IMR-90 (cell line): ENCODE data around the gene EDNRB. TPM values are rescaled to one million over a fixed set of nuclear protein-coding genes. Genes with fewer than 3 reads are reported as not detected.

Experiments
- ATAC-seq: fragments of 200-7000 bp; cut with Tn5 transposase; 2 replicates; pipeline ENCODE4 v1.9.1; 2020; ENCODE audit warnings: low read depth, mild to moderate bottlenecking, moderate library complexity
- BruUV-seq: library from RNA; stranded (reverse); fragments of 400-500 nt; replicated peaks from 2 replicates; lab custom pipeline; 2021; lab: Mats Ljungman, UMichigan
- CTCF ChIA-PET: fragments of 300-600 bp; formaldehyde crosslinking; extraction: SDS; loops from one replicate; lab custom pipeline; 2021; ENCODE audit warnings: antibody characterized with exemption; lab: Yijun Ruan, JAX
- POLR2A ChIA-PET: fragments of 300-600 bp; sonication (Branson Sonifier 250); formaldehyde crosslinking; loops from one replicate; lab custom pipeline; 2022; ENCODE audit warnings: antibody characterized with exemption; ENCODE audit not compliant: unreplicated experiment; lab: Charles Lee
- DNase-seq: peaks from one replicate; pipeline ENCODE4 v3.0.0; 2013
- H2AFZ ChIP-seq: replicated peaks from 2 replicates; pipeline ENCODE3; 2013; ENCODE audit warnings: low read length, mild to moderate bottlenecking; ENCODE audit not compliant: poor library complexity
- H2AK5ac ChIP-seq: 2 replicates; pipeline ENCODE4 v1.6.1; 2013; ENCODE audit warnings: low read depth, low read length, inconsistent platforms
- H2AK9ac ChIP-seq: replicated peaks from 2 replicates; pipeline ENCODE3; 2013; ENCODE audit warnings: mild to moderate bottlenecking, low read depth, low read length, moderate library complexity; ENCODE audit not compliant: poor library complexity
- H2BK120ac ChIP-seq: 2 replicates; pipeline ENCODE4 v1.6.1; 2013; ENCODE audit warnings: low read depth, low read length, inconsistent platforms
- H2BK15ac ChIP-seq: 3 replicates; pipeline ENCODE4 v1.6.1; 2013; ENCODE audit warnings: low read depth, low read length, inconsistent platforms
- H2BK20ac ChIP-seq: 2 replicates; pipeline ENCODE4 v1.6.1; 2013; ENCODE audit warnings: low read depth, mild to moderate bottlenecking, inconsistent platforms, low read length, moderate library complexity
- H2BK5ac ChIP-seq: 2 replicates; pipeline ENCODE4 v1.6.1; 2013; ENCODE audit warnings: mild to moderate bottlenecking, low read depth, low read length, inconsistent platforms; ENCODE audit not compliant: poor library complexity, severe bottlenecking
- H3K14ac ChIP-seq: replicated peaks from 2 replicates; pipeline ENCODE4 v1.6.1; 2013; ENCODE audit warnings: low read depth, low read length, inconsistent platforms
- H3K18ac ChIP-seq: 2 replicates; pipeline ENCODE4 v1.6.1; 2013; ENCODE audit warnings: low read depth, low read length, control low read depth
- H3K23ac ChIP-seq: 2 replicates; pipeline ENCODE4 v1.6.1; 2013; ENCODE audit warnings: low read depth, low read length, inconsistent platforms
- H3K27ac ChIP-seq: 2 replicates; pipeline ENCODE4 v1.5.1; 2013; ENCODE audit warnings: mild to moderate bottlenecking, control low read depth, low read length; ENCODE audit not compliant: insufficient read depth
- H3K27me3 ChIP-seq: 2 replicates; pipeline ENCODE4 v1.6.1; 2013; ENCODE audit warnings: low read length; ENCODE audit not compliant: control insufficient read depth, insufficient read depth
- H3K36me3 ChIP-seq: 2 replicates; pipeline ENCODE4 v1.6.1; 2013; ENCODE audit warnings: low read length, mixed read lengths; ENCODE audit not compliant: control insufficient read depth, insufficient read depth
- H3K4ac ChIP-seq: 2 replicates; pipeline ENCODE4 v1.6.1; 2013; ENCODE audit warnings: low read depth, low read length, inconsistent platforms
- H3K4me1 ChIP-seq: 2 replicates; pipeline ENCODE4 v1.6.1; 2013; ENCODE audit warnings: low read length, mixed read lengths; ENCODE audit not compliant: control insufficient read depth, insufficient read depth
- H3K4me2 ChIP-seq: 2 replicates; pipeline ENCODE4 v1.6.1; 2013; ENCODE audit warnings: low read depth, mild to moderate bottlenecking, control low read depth, low read length, moderate library complexity
- H3K4me3 ChIP-seq: 2 replicates; pipeline ENCODE4 v1.5.1; 2013; ENCODE audit warnings: low read depth, mild to moderate bottlenecking, control low read depth, low read length, moderate library complexity; ENCODE audit not compliant: insufficient read depth
- H3K56ac ChIP-seq: 2 replicates; pipeline ENCODE4 v1.6.1; 2013; ENCODE audit warnings: low read length, inconsistent platforms; ENCODE audit not compliant: insufficient read depth; ENCODE audit errors: extremely low read depth
- H3K79me1 ChIP-seq, 2 experiments: 2 replicates each; pipeline ENCODE4 v1.6.1; 2013; ENCODE audit warnings: low read length in 2 of 2, inconsistent platforms in 1 of 2, low read depth in 1 of 2
- H3K9ac ChIP-seq: 2 replicates; pipeline ENCODE4 v1.6.1; 2013; ENCODE audit warnings: low read depth, low read length, control low read depth
- H3K9me1 ChIP-seq: 2 replicates; pipeline ENCODE4 v1.6.1; 2013; ENCODE audit warnings: low read length, inconsistent platforms; ENCODE audit not compliant: insufficient read depth
- H3K9me3 ChIP-seq: 2 replicates; pipeline ENCODE4 v1.6.1; 2013; ENCODE audit warnings: low read length; ENCODE audit not compliant: control insufficient read depth, insufficient read depth
- H4K20me1 ChIP-seq: 2 replicates; pipeline ENCODE4 v1.6.1; 2013; ENCODE audit warnings: low read length, inconsistent platforms; ENCODE audit not compliant: insufficient read depth
- H4K5ac ChIP-seq: 2 replicates; pipeline ENCODE4 v1.6.1; 2013; ENCODE audit warnings: mild to moderate bottlenecking, low read depth, low read length, control low read depth
- H4K8ac ChIP-seq, 2 experiments: 2 replicates each; pipeline ENCODE4 v1.6.1; 2013; ENCODE audit warnings: low read depth in 2 of 2, low read length in 2 of 2, control low read depth in 1 of 2, inconsistent platforms in 1 of 2
- H4K91ac ChIP-seq: 2 replicates; pipeline ENCODE4 v1.6.1; 2013; ENCODE audit warnings: low read depth, low read length, inconsistent platforms; ENCODE audit not compliant: insufficient read depth
- RAD21 ChIP-seq: IDR thresholded peaks from 2 replicates; pipeline ENCODE4 v1.6.1; 2012; ENCODE audit warnings: low read length, improper control_type of control experiment
- RCOR1 ChIP-seq: IDR thresholded peaks from 2 replicates; pipeline ENCODE4 v1.6.1; 2012; ENCODE audit warnings: mild to moderate bottlenecking, low read length, improper control_type of control experiment; ENCODE audit not compliant: insufficient replicate concordance
- WGBS, 2 experiments: methylation state at CpG; one replicate each; pipeline versions ENCODE4 v1.1.5 to v1.1.7; 2013; ENCODE audit warnings: missing lambda C conversion rate in 2 of 2; ENCODE audit not compliant: insufficient read length in 1 of 2; ENCODE audit errors: extremely low coverage in 2 of 2; 5-methylcytosine and 5-hydroxymethylcytosine counted together
- dilution Hi-C: fragments of 300-500 bp; cut with HindIII; formaldehyde crosslinking; loops from one replicate; pipeline ENCODE4 v1.14.3; 2018; ENCODE audit warnings: low sequenced_read_pairs; ENCODE audit not compliant: unreplicated experiment
- in situ Hi-C: fragments of 300-500 bp; cut with MboI; formaldehyde crosslinking; loops from 3 replicates; pipeline ENCODE4 v1.14.3; 2019; ENCODE audit warnings: low sequenced_read_pairs, inconsistent platforms, mixed read lengths
- intact Hi-C: fragments of 100-400 bp; cut with micrococcal nuclease; formaldehyde crosslinking; loops from 2 replicates; pipeline ENCODE4 v1.10.0; 2022
- polyA plus RNA-seq, 3 experiments: library from polyadenylated mRNA; depleted of rRNA; stranded (reverse); fragments of >200 nt; gene quantifications; 2 replicates each; pipeline ENCODE4 v1.2.3, GENCODE V29; 2012; ENCODE audit warnings: low replicate concordance in 1 of 3
- total RNA-seq: library from RNA; depleted of rRNA; stranded (reverse); fragments of >200 nt; gene quantifications from 2 replicates; pipeline ENCODE4 v1.2.3, GENCODE V29; 2012
- TF ChIP-seq, protein P1 (sequence below): fragments of 150-350 bp; IDR thresholded peaks from 2 replicates; pipeline ENCODE4 v1.6.1; 2016; ENCODE audit warnings: low read depth, mild to moderate bottlenecking, low read length, moderate library complexity, borderline replicate concordance
- TF ChIP-seq, protein P2 (sequence below): conservative IDR thresholded peaks from 2 replicates; pipeline ENCODE4 v1.5.1; 2012; ENCODE audit warnings: mild to moderate bottlenecking, low read depth, low read length, improper control_type of control experiment

Gene EDNRB
- total and polyA plus RNA-seq, 2 of the 4 experiments (the other 2 are of a cell fraction) = under 0.01 to 0.09 TPM

DNA sequence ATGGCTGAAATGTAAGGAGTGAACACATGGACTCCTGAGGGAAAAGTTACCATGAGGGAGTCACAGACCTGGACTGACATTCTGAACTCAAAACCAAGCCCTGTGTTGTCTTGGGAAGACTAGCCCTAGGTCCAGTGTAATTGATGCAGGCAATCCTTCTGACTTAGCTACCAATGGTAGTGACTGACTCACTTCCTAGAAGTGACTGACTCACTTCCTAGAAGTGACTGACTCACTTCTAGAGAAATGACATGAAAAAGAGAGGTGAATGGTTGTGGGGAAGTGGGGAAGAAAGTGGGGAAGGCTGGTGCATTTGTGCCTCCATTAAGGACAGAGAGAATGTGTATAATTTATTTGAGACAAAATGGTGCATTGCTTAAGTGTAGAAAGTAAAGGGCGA lies 49.9 kb downstream of the EDNRB start:
- intact Hi-C loops = no loop called here
- ATAC-seq (0 out of 2 replicates have a peak, but pooled peaks have one; percentile 35), DNase-seq (peak; percentile 56)
- Histone ChIP-seq H4K91ac (no peak overlapping the region), H2BK120ac (peak overlapping the region; percentile 44; the same call in 1 of the 2 replicates), H3K27me3 (no peaks in the 10 kb centered on the region), H3K9ac (no peak overlapping the region), H2AK9ac (no peak overlapping the region), H4K20me1 (no peaks in the 10 kb centered on the region), H2BK5ac (no peak overlapping the region), H3K14ac (no peak overlapping the region), H3K4me1 (peaks cover 7% of the 10 kb centered on the region), H3K79me1 (no peaks in the 10 kb centered on the region), H4K5ac (peak overlapping the region; percentile 30; the same call in 1 of the 2 replicates), H3K23ac (no peak overlapping the region), H4K8ac (peak overlapping the region in 1 of 2 experiments; percentile 63; a peak in 1 of 4 replicates), H3K27ac (no peak overlapping the region), H2AFZ (no peak overlapping the region), H3K9me3 (peaks cover 3% of the 10 kb centered on the region; the same call in 1 of the 2 replicates), H3K18ac (peak overlapping the region; percentile 50; the same call in 1 of the 2 replicates), H3K36me3 (no peaks in the 10 kb centered on the region; the same call in 1 of the 2 replicates), H3K4me2 (no peak overlapping the region), H3K4ac (peak overlapping the region; percentile 29), H2BK15ac (0 out of 3 replicates have a peak overlapping the region, but pooled peaks have one; percentile 2), H3K4me3 (no peak overlapping the region), H3K56ac (no peak overlapping the region), H2BK20ac (peak overlapping the region; percentile 84; the same call in 1 of the 2 replicates), H2AK5ac (no peak overlapping the region), H3K9me1 (0 out of 2 replicates have a peak, but pooled peaks cover 3% of the 10 kb centered on the region)
- ChIA-PET POLR2A (no interaction called here), CTCF (interaction anchor here (0.6 kb wide), 1 partner anchor 126 kb away, joined by 6 read pairs; no protein-coding TSS in a partner anchor)
- dilution Hi-C loops = no loop called here
- BruUV-seq = no TSS peak
- in situ Hi-C loops = no loop called here
- WGBS, 2 experiments = 100% methylated on average over 1 of the region's 1 CpG; no CpG with 5 or more reads in 1 of the 2 experiments
- no peak for TF ChIP-seq RAD21
- no peak for TF ChIP-seq RCOR1
- TF ChIP-seq, protein P1, sequence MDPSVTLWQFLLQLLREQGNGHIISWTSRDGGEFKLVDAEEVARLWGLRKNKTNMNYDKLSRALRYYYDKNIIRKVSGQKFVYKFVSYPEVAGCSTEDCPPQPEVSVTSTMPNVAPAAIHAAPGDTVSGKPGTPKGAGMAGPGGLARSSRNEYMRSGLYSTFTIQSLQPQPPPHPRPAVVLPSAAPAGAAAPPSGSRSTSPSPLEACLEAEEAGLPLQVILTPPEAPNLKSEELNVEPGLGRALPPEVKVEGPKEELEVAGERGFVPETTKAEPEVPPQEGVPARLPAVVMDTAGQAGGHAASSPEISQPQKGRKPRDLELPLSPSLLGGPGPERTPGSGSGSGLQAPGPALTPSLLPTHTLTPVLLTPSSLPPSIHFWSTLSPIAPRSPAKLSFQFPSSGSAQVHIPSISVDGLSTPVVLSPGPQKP = no peak
- TF ChIP-seq, protein P2, sequence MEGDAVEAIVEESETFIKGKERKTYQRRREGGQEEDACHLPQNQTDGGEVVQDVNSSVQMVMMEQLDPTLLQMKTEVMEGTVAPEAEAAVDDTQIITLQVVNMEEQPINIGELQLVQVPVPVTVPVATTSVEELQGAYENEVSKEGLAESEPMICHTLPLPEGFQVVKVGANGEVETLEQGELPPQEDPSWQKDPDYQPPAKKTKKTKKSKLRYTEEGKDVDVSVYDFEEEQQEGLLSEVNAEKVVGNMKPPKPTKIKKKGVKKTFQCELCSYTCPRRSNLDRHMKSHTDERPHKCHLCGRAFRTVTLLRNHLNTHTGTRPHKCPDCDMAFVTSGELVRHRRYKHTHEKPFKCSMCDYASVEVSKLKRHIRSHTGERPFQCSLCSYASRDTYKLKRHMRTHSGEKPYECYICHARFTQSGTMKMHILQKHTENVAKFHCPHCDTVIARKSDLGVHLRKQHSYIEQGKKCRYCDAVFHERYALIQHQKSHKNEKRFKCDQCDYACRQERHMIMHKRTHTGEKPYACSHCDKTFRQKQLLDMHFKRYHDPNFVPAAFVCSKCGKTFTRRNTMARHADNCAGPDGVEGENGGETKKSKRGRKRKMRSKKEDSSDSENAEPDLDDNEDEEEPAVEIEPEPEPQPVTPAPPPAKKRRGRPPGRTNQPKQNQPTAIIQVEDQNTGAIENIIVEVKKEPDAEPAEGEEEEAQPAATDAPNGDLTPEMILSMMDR = no peak
